Heart left ventricle (tissue), 16 donors: ENCODE measurements around the gene PTCHD1. TPM values are rescaled to one million over a fixed set of nuclear protein-coding genes. Genes with fewer than 3 reads are reported as not detected.

Experiments used
- ATAC-seq, 4 donors: fragments of 200-7000 bp; cut with Tn5 transposase; one replicate each; pipeline ENCODE4 v1.9.1; 2020 to 2022; ENCODE audit warnings: moderate library complexity in 4 of 4, mild to moderate bottlenecking in 3 of 4, moderate number of reproducible peaks in 1 of 4
- DNase-seq, 5 donors: peaks; one replicate each; pipeline ENCODE4 v3.0.0-alpha.2; 2020
- H3K27ac ChIP-seq, 12 donors: fragments of 200-600 bp; sonication (generic) in 4 of 12; one replicate each; pipeline versions ENCODE4 v1.5.0 to v1.8.0; 2016 to 2022; ENCODE audit warnings: mild to moderate bottlenecking in 2 of 12
- H3K27me3 ChIP-seq, 9 donors: fragments of 200-600 bp; sonication (generic) in 2 of 9; one replicate each; pipeline versions ENCODE4 v1.5.1 to v1.8.0; 2016 to 2022; ENCODE audit warnings: mild to moderate bottlenecking in 3 of 9
- H3K36me3 ChIP-seq, 9 donors: fragments of 200-600 bp; sonication (generic) in 2 of 9; one replicate each; pipeline versions ENCODE4 v1.5.0 to v1.8.0; 2018 to 2022; ENCODE audit warnings: mild to moderate bottlenecking in 2 of 9
- H3K4me1 ChIP-seq, 12 donors: fragments of 200-600 bp; sonication (generic) in 4 of 12; one replicate each; pipeline versions ENCODE4 v1.5.0 to v1.8.0; 2016 to 2022; ENCODE audit warnings: mild to moderate bottlenecking in 3 of 12
- H3K4me3 ChIP-seq, 12 donors: fragments of 200-600 bp; sonication (generic) in 4 of 12; one replicate each; pipeline versions ENCODE4 v1.5.0 to v1.8.0; 2017 to 2022; ENCODE audit warnings: mild to moderate bottlenecking in 9 of 12, moderate library complexity in 4 of 12
- H3K9me3 ChIP-seq, 12 donors: fragments of 200-600 bp; sonication (generic) in 4 of 12; one replicate each; pipeline versions ENCODE4 v1.5.0 to v1.8.0; 2016 to 2022; ENCODE audit warnings: mild to moderate bottlenecking in 1 of 12
- CTCF ChIP-seq, 12 donors: fragments of 200-600 bp; sonication (generic) in 4 of 12; IDR thresholded peaks; one replicate each; pipeline versions ENCODE4 v1.5.0 to v1.8.0; 2018 to 2022; ENCODE audit warnings: antibody characterized with exemption in 12 of 12, mild to moderate bottlenecking in 5 of 12
- POLR2A ChIP-seq, 2 donors: fragments of 450-650 bp; IDR thresholded peaks; one replicate each; pipeline ENCODE4 v1.6.1; 2017; ENCODE audit warnings: antibody characterized with exemption in 2 of 2, mild to moderate bottlenecking in 2 of 2, moderate library complexity in 2 of 2
- WGBS, 4 donors: extraction: QIAGEN DNeasy Blood & Tissue Kit in 2 of 4; methylation state at CpG; one replicate each; pipeline versions ENCODE4 v1.1.5 to v1.1.7; 2013 to 2018; 5-methylcytosine and 5-hydroxymethylcytosine counted together
- intact Hi-C, 10 donors: fragments of 100-400 bp; cut with DNase I; formaldehyde crosslinking; loops; one replicate each; pipeline versions ENCODE4 v1.11.1 to v1.14.2; 2022
- polyA plus RNA-seq, 2 donors: library from polyadenylated mRNA; stranded (reverse); fragments of 200-250 nt; gene quantifications; one replicate each; pipeline ENCODE4 v1.2.3, GENCODE V29; 2013
- total RNA-seq, 9 donors: library from RNA; depleted of rRNA in 2 of 9; stranded (reverse); fragments of >200 nt in 2 of 9; fragmentation: NEBNext Ultra II Directional in 3 of 9; extraction: Animal tissue kit (Norgen Biotek cat#: 25700) in 3 of 9; gene quantifications; one replicate each; pipeline versions ENCODE4 v1.1.0 to v1.2.4, GENCODE V29; 2016 to 2023
- donor health status: ischemic (EF 13 %, LVEDD 7.1; RV severe dilation, severe dysfunction).
- donor health status: healthy with polysubstance abuse.
- donor health status: DM: no; HTN: yes; CAD: no.
- donor health status: DM: no; HTN: no; CAD: no.
- donor health status: ischemic (EF 25% LVEDD 6.9; RV normal size, moderate dysfunction).
- donor health status: ischemic (EF 25% LVEDD 5.7; RV mildly dilated, moderate dysfunction).
- donor health status: healthy.
- donor health status: DM: yes; HTN: yes; CAD: no.
- donor health status: ischemic (EF 35%, LVEDD 5.7; RV mildly dilated, moderate dysfunction).
- donor health status: nonischemic (EF 11% LVEDD 7.7; RV severe dilation, severe dysfunction).
- donor health status: DM: yes; HTN: yes; CAD: no.
- donor health status: PGD.
- donor health status: ischemic (EF 29% LVEDD 5.4; RV normal size, mild dysfunction).
- donor health status: nonischemic (EF 23%, LVEDD 6.1; RV moderate dilation, normal function).

The PTCHD1 gene
- total and polyA plus RNA-seq, 11 donors: under 0.01 to 0.12 (median 0.07) TPM; not detected in 4

DNA sequence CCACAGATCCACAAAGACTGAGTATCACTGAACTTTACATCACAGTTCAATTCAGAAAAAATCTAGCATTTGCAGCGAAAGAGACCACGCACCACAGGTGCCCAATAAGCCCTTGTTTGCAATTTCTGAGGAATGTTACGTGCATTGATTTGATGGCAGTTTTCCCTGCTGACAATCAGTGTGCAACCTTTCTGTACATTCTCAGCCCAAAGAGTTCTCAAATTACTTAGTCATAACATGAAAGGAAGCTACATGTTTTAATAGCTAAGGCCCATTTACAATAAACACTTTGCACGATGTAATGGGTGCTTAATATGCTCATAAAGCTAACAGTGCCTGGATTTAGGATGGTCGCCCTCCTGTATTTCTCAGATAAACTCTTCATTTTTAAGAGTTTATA lies 47.9 kb downstream of the PTCHD1 start:
- Histone ChIP-seq H3K4me3 (no peak overlapping the region), H3K27me3 (peaks cover 0 to 17% (median 0%) of the 10 kb centered on the region in 9 donors), H3K36me3 (no peaks in the 10 kb centered on the region), H3K9me3 (no peaks in the 10 kb centered on the region), H3K4me1 (no peaks in the 10 kb centered on the region), H3K27ac (no peak overlapping the region)
- no peak for TF ChIP-seq POLR2A (IDR thresholded peaks at IDR 0.05)
- TF ChIP-seq CTCF (IDR thresholded peaks at IDR 0.05): no peak
- DNase-seq (no peak), ATAC-seq (no peak)
- 79 to 95% (median 86%) methylated on average over 5 of the region's 5 CpGs for WGBS, 4 donors
- intact Hi-C loops: no loop called here

DNA sequence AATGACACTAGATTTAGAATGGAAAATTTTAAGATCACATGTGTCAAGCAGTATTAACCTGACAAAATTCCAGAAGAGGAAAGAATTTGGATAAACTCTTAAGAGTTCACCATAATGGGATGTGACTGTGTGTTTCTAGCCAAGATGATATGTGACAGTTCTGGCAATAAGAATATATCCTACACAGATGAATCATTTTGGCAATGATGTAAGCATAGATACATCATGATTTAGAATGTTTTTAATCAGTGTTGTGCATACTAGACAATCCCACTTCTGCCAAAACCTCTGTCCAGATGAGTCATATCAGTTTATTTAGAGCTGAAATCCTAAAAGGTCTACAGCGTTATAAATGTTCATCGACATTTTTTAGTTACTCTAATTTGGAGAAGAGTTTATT lies 48.8 kb downstream of the PTCHD1 start:
- peak in 1 of 4 donors; percentile 28 for ATAC-seq
- no peaks in the 10 kb centered on the region for H3K36me3 ChIP-seq
- no peak overlapping the region for H3K4me3 ChIP-seq
- WGBS, 4 donors: 55 to 88% (median 82%) methylated on average over 2 of the region's 2 CpGs
- peaks cover 0 to 12% (median 0%) of the 10 kb centered on the region in 9 donors for H3K27me3 ChIP-seq
- H3K4me1 ChIP-seq: no peaks in the 10 kb centered on the region
- DNase-seq: no peak
- TF ChIP-seq POLR2A (IDR thresholded peaks at IDR 0.05): no peak
- TF ChIP-seq CTCF (IDR thresholded peaks at IDR 0.05): no peak
- intact Hi-C loops: no loop called here
- no peak overlapping the region for H3K27ac ChIP-seq
- no peaks in the 10 kb centered on the region for H3K9me3 ChIP-seq

GRCh38 chrX:23385242-23385641 lies 50.6 kb downstream of the PTCHD1 start:
- no peak for ATAC-seq
- Histone ChIP-seq H3K9me3 (no peaks in the 10 kb centered on the region), H3K36me3 (no peaks in the 10 kb centered on the region), H3K27me3 (peaks cover 0 to 12% (median 0%) of the 10 kb centered on the region in 9 donors), H3K4me1 (no peaks in the 10 kb centered on the region), H3K27ac (peak overlapping the region in 1 of 12 donors; percentile 4), H3K4me3 (no peak overlapping the region)
- DNase-seq: no peak
- intact Hi-C loops: no loop called here
- 45 to 66% (median 52%) methylated on average over 3 of the region's 3 CpGs for WGBS, 4 donors
- TF ChIP-seq POLR2A (IDR thresholded peaks at IDR 0.05): no peak
- no peak for TF ChIP-seq CTCF (IDR thresholded peaks at IDR 0.05)

DNA sequence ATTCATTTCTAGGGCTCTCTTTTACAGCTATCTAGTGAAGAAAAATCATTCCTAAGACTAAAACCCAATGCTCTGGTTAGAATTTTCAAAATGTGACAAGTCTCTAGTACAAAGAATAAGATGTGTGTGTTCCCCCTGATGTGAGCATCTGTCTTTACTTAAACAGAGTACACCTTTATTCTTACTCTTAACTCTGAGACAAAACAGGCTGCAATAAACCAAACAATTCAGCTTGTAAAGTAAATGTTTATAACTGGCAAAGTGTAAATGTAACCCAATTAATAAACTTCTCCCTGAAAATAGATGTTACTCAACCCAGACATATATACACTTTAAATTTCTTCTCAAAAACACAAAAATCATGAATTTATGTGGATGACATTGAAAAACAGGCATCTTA lies 51.6 kb downstream of the PTCHD1 start:
- Histone ChIP-seq H3K27me3 (peaks cover 0 to 7% (median 0%) of the 10 kb centered on the region in 9 donors), H3K36me3 (no peaks in the 10 kb centered on the region), H3K4me3 (no peak overlapping the region), H3K9me3 (no peaks in the 10 kb centered on the region), H3K4me1 (no peaks in the 10 kb centered on the region), H3K27ac (no peak overlapping the region)
- intact Hi-C loops: no loop called here
- ATAC-seq: no peak
- DNase-seq: no peak
- TF ChIP-seq POLR2A (IDR thresholded peaks at IDR 0.05): no peak
- no peak for TF ChIP-seq CTCF (IDR thresholded peaks at IDR 0.05)
